Urinary bladder (tissue), 4 donors: ENCODE measurements around the gene LMX1B. TPM values are rescaled to one million over a fixed set of nuclear protein-coding genes. Genes with fewer than 3 reads are reported as not detected.

Experiments
- DNase-seq: peaks from one replicate; pipeline ENCODE4 v3.0.0-alpha.2; 2015; ENCODE audit errors: extremely low spot score
- H3K27ac ChIP-seq: one replicate; pipeline ENCODE4 v1.5.1; 2013; ENCODE audit warnings: low read depth, mild to moderate bottlenecking, moderate library complexity
- H3K36me3 ChIP-seq: one replicate; pipeline ENCODE4 v1.6.1; 2013; ENCODE audit warnings: mild to moderate bottlenecking, moderate library complexity; ENCODE audit not compliant: insufficient read depth
- H3K4me1 ChIP-seq: one replicate; pipeline ENCODE4 v1.6.1; 2013; ENCODE audit warnings: mild to moderate bottlenecking, moderate library complexity; ENCODE audit not compliant: insufficient read depth
- H3K4me3 ChIP-seq: one replicate; pipeline ENCODE4 v1.5.1; 2013; ENCODE audit warnings: low read depth, low read length
- WGBS: extraction: QIAGEN DNeasy Blood & Tissue Kit; methylation state at CpG from one replicate; pipeline ENCODE4 v1.1.7; 2013; 5-methylcytosine and 5-hydroxymethylcytosine counted together
- polyA plus RNA-seq: library from polyadenylated mRNA; stranded (reverse); fragments of 200-250 nt; gene quantifications from one replicate; pipeline ENCODE4 v1.2.3, GENCODE V29; 2013
- total RNA-seq: library from RNA; depleted of rRNA; stranded (reverse); fragments of >200 nt; gene quantifications from one replicate; pipeline ENCODE4 v1.2.3, GENCODE V29; 2014
- donor health status: healthy with polysubstance abuse.
- donor health status: healthy.

The LMX1B gene
- total and polyA plus RNA-seq, 2 donors, result 0.04 TPM; not detected in 1

- no peak overlapping the region for H3K4me3 ChIP-seq
- H3K4me1 ChIP-seq, result no peaks in the 10 kb centered on the region
- no peak overlapping the region for H3K27ac ChIP-seq
- WGBS, result 22% methylated on average over 20 of the region's 20 CpGs
- DNase-seq, result no peak
- H3K36me3 ChIP-seq, result no peaks in the 10 kb centered on the region
These were observed 57.7 kb downstream of the LMX1B start for GRCh38 chr9:126671381-126671831.

- WGBS, result 72% methylated on average over 6 of the region's 6 CpGs
- Histone ChIP-seq H3K4me1 (no peaks in the 10 kb centered on the region), H3K36me3 (no peaks in the 10 kb centered on the region), H3K27ac (no peak overlapping the region), H3K4me3 (no peak overlapping the region)
- DNase-seq, result no peak
These were observed 58.3 kb downstream of the LMX1B start for GRCh38 chr9:126671983-126672382.

GRCh38 chr9:126672634-126673284 lies 59.0 kb downstream of the LMX1B start:
- Histone ChIP-seq H3K4me3 (no peak overlapping the region), H3K4me1 (no peaks in the 10 kb centered on the region), H3K27ac (no peak overlapping the region), H3K36me3 (no peaks in the 10 kb centered on the region)
- 86% methylated on average over 18 of the region's 18 CpGs for WGBS
- no peak for DNase-seq

- Histone ChIP-seq H3K36me3 (no peaks in the 10 kb centered on the region), H3K4me3 (no peak overlapping the region), H3K27ac (no peak overlapping the region), H3K4me1 (no peaks in the 10 kb centered on the region)
- no peak for DNase-seq
- WGBS, result 49% methylated on average over 13 of the region's 13 CpGs
These were observed 60.1 kb downstream of the LMX1B start for GRCh38 chr9:126673689-126674364.

GRCh38 chr9:126674365-126675146 lies 60.8 kb downstream of the LMX1B start:
- Histone ChIP-seq H3K4me3 (no peak overlapping the region), H3K36me3 (no peaks in the 10 kb centered on the region), H3K27ac (no peak overlapping the region), H3K4me1 (no peaks in the 10 kb centered on the region)
- no peak for DNase-seq
- WGBS, result 60% methylated on average over 11 of the region's 11 CpGs

- no peak overlapping the region for H3K4me3 ChIP-seq
- 61% methylated on average over 8 of the region's 8 CpGs for WGBS
- no peaks in the 10 kb centered on the region for H3K36me3 ChIP-seq
- DNase-seq, result no peak
- H3K27ac ChIP-seq, result no peak overlapping the region
- no peaks in the 10 kb centered on the region for H3K4me1 ChIP-seq
These were observed 61.4 kb downstream of the LMX1B start for GRCh38 chr9:126675147-126675467.

- H3K4me3 ChIP-seq, result no peak overlapping the region
- DNase-seq, result no peak
- no peaks in the 10 kb centered on the region for H3K4me1 ChIP-seq
- no peaks in the 10 kb centered on the region for H3K36me3 ChIP-seq
- no peak overlapping the region for H3K27ac ChIP-seq
- 26% methylated on average over 11 of the region's 11 CpGs for WGBS
These were observed 62.5 kb downstream of the LMX1B start for GRCh38 chr9:126676102-126676684.

- DNase-seq, result no peak
- Histone ChIP-seq H3K4me3 (no peak overlapping the region), H3K27ac (no peak overlapping the region), H3K4me1 (no peaks in the 10 kb centered on the region), H3K36me3 (no peaks in the 10 kb centered on the region)
- WGBS, result 16% methylated on average over 24 of the region's 24 CpGs
These were observed 63.0 kb downstream of the LMX1B start for GRCh38 chr9:126676685-126677143.

GRCh38 chr9:126677188-126678084 lies 63.7 kb downstream of the LMX1B start:
- H3K4me3 ChIP-seq, result no peak overlapping the region
- WGBS, result 38% methylated on average over 11 of the region's 11 CpGs
- no peaks in the 10 kb centered on the region for H3K4me1 ChIP-seq
- no peak overlapping the region for H3K27ac ChIP-seq
- H3K36me3 ChIP-seq, result no peaks in the 10 kb centered on the region
- no peak for DNase-seq

- H3K4me3 ChIP-seq, result no peak overlapping the region
- no peaks in the 10 kb centered on the region for H3K4me1 ChIP-seq
- no peak overlapping the region for H3K27ac ChIP-seq
- H3K36me3 ChIP-seq, result no peaks in the 10 kb centered on the region
- DNase-seq, result no peak
- 85% methylated on average over 4 of the region's 4 CpGs for WGBS
These were observed 65.3 kb downstream of the LMX1B start for GRCh38 chr9:126678989-126679388.

- Histone ChIP-seq H3K36me3 (no peaks in the 10 kb centered on the region), H3K27ac (no peak overlapping the region), H3K4me1 (no peaks in the 10 kb centered on the region), H3K4me3 (no peak overlapping the region)
- no peak for DNase-seq
- WGBS, result 64% methylated on average over 7 of the region's 7 CpGs
These were observed 67.6 kb downstream of the LMX1B start for GRCh38 chr9:126681336-126681735.

- Histone ChIP-seq H3K4me3 (no peak overlapping the region), H3K36me3 (no peaks in the 10 kb centered on the region), H3K27ac (no peak overlapping the region), H3K4me1 (no peaks in the 10 kb centered on the region)
- no peak for DNase-seq
- 51% methylated on average over 24 of the region's 24 CpGs for WGBS
These were observed 68.5 kb downstream of the LMX1B start for GRCh38 chr9:126682113-126682810.
